HG02970 (cell line): Measurements from ENCODE around the gene CNTNAP2.
"Not testable (repeated sequence)": the region's sequence is repeated elsewhere in the genome, so short reads cannot be mapped to it uniquely, and the experiment has no call there.

ENCODE experiments used
- ATAC-seq: cut with Tn5 transposase; IDR thresholded peaks from one replicate; pipeline ENCODE4 v1.9.1; 2021; ENCODE audit warnings: mild to moderate bottlenecking, moderate library complexity, moderate number of reproducible peaks; ENCODE audit not compliant: unreplicated experiment, low FRiP score

Gene CNTNAP2

GRCh38 chr7:148021507-148022045 lies 1905.0 kb downstream of the CNTNAP2 start:
- no peak for ATAC-seq

- ATAC-seq: no peak
Observed at GRCh38 chr7:148022832-148023231, 1906.2 kb downstream of the CNTNAP2 start.

- no peak for ATAC-seq
Observed at GRCh38 chr7:148026713-148027112, 1910.1 kb downstream of the CNTNAP2 start.

- ATAC-seq: no peak
Observed at GRCh38 chr7:148028165-148028564, 1911.6 kb downstream of the CNTNAP2 start.

- no peak for ATAC-seq
Observed at GRCh38 chr7:148031019-148031418, 1914.4 kb downstream of the CNTNAP2 start.

- no peak for ATAC-seq
Observed at GRCh38 chr7:148031811-148032210, 1915.2 kb downstream of the CNTNAP2 start.

GRCh38 chr7:148035950-148036349 lies 1919.3 kb downstream of the CNTNAP2 start:
- ATAC-seq: no peak

- ATAC-seq: no peak
Observed at GRCh38 chr7:148037044-148037443, 1920.4 kb downstream of the CNTNAP2 start.

- no peak for ATAC-seq
Observed at GRCh38 chr7:148041156-148041555, 1924.6 kb downstream of the CNTNAP2 start.

GRCh38 chr7:148042935-148043631 lies 1926.5 kb downstream of the CNTNAP2 start:
- no peak for ATAC-seq

- ATAC-seq: no peak
Observed at GRCh38 chr7:148044173-148044572, 1927.6 kb downstream of the CNTNAP2 start.

GRCh38 chr7:148045521-148045920 lies 1928.9 kb downstream of the CNTNAP2 start:
- ATAC-seq: no peak

GRCh38 chr7:148049068-148049467 lies 1932.5 kb downstream of the CNTNAP2 start:
- no peak for ATAC-seq

- ATAC-seq: no peak
Observed at GRCh38 chr7:148050492-148051158, 1934.0 kb downstream of the CNTNAP2 start.

- ATAC-seq: no peak
Observed at GRCh38 chr7:148056406-148056805, 1939.8 kb downstream of the CNTNAP2 start.

- ATAC-seq: no peak
Observed at GRCh38 chr7:148058092-148058491, 1941.5 kb downstream of the CNTNAP2 start.

GRCh38 chr7:148058753-148059152 lies 1942.2 kb downstream of the CNTNAP2 start:
- ATAC-seq: no peak

GRCh38 chr7:148060724-148061123 lies 1944.1 kb downstream of the CNTNAP2 start:
- peak; percentile 59 for ATAC-seq

- ATAC-seq: not testable (repeated sequence)
Observed at GRCh38 chr7:148078111-148078510, 1961.5 kb downstream of the CNTNAP2 start.

GRCh38 chr7:148079206-148080080 lies 1962.8 kb downstream of the CNTNAP2 start:
- no peak for ATAC-seq

- no peak for ATAC-seq
Observed at GRCh38 chr7:148083448-148083847, 1966.8 kb downstream of the CNTNAP2 start.
